BJ (cell line): Measurements from ENCODE around the gene CD4. TPM values are rescaled to one million over a fixed set of nuclear protein-coding genes. Genes with fewer than 3 reads are reported as not detected.

Experiments
- CTCF ChIA-PET: fragments of 350-600 bp; formaldehyde crosslinking; extraction: SDS; loops from one replicate; lab custom pipeline; 2021; ENCODE audit warnings: antibody characterized with exemption, inconsistent platforms; lab: Yijun Ruan, JAX
- POLR2A ChIA-PET: fragments of 300-600 bp; sonication (Branson Sonifier 250); formaldehyde crosslinking; extraction: SDS; loops from one replicate; lab custom pipeline; 2021; ENCODE audit warnings: antibody characterized with exemption; lab: Charles Lee
- DNase-seq: peaks from one replicate; pipeline ENCODE4 v3.0.0-alpha.2; 2011; ENCODE audit warnings: low read depth
- H3K27me3 ChIP-seq: 2 replicates; pipeline ENCODE4 v1.6.0; 2011; ENCODE audit warnings: low read length; ENCODE audit not compliant: control insufficient read depth, insufficient read depth
- H3K36me3 ChIP-seq: 2 replicates; pipeline ENCODE4 v1.5.1; 2011; ENCODE audit warnings: low read length; ENCODE audit not compliant: control insufficient read depth, insufficient read depth
- H3K4me3 ChIP-seq: 2 replicates; pipeline ENCODE4 v1.5.1; 2011; ENCODE audit warnings: low read depth, mild to moderate bottlenecking, control low read depth, low read length
- polyA plus RNA-seq: library from polyadenylated mRNA; depleted of rRNA; stranded (reverse); fragments of >200 nt; gene quantifications from 2 replicates; pipeline ENCODE4 v1.2.3, GENCODE V29; 2011
- TF ChIP-seq, protein P1 (sequence below): IDR thresholded peaks from 2 replicates; pipeline ENCODE4 v1.5.1; 2011; ENCODE audit warnings: low read depth, mild to moderate bottlenecking, control low read depth, inconsistent platforms, low read length, moderate library complexity; ENCODE audit not compliant: insufficient read depth

Gene CD4
- polyA plus RNA-seq, 1 experiment, result 0.42 TPM

GRCh38 chr12:6773590-6774351, 15.6 kb upstream of the CD4 start:
- CTCF ChIA-PET, result interaction anchor here (1.5 to 17.2 kb wide), 2 partner anchors 7 to 16 kb away, joined by 8 to 222 read pairs; partner anchors contain the start of genes MLF2 and PTMS
- no peak for DNase-seq
- POLR2A ChIA-PET, result interaction anchor here (0.7 kb wide), 1 partner anchor 303 kb away, joined by 3 read pairs; no protein-coding TSS in a partner anchor
- TF ChIP-seq, protein P1, sequence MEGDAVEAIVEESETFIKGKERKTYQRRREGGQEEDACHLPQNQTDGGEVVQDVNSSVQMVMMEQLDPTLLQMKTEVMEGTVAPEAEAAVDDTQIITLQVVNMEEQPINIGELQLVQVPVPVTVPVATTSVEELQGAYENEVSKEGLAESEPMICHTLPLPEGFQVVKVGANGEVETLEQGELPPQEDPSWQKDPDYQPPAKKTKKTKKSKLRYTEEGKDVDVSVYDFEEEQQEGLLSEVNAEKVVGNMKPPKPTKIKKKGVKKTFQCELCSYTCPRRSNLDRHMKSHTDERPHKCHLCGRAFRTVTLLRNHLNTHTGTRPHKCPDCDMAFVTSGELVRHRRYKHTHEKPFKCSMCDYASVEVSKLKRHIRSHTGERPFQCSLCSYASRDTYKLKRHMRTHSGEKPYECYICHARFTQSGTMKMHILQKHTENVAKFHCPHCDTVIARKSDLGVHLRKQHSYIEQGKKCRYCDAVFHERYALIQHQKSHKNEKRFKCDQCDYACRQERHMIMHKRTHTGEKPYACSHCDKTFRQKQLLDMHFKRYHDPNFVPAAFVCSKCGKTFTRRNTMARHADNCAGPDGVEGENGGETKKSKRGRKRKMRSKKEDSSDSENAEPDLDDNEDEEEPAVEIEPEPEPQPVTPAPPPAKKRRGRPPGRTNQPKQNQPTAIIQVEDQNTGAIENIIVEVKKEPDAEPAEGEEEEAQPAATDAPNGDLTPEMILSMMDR, result no peak
- no peaks in the 10 kb centered on the region for H3K27me3 ChIP-seq
- no peak overlapping the region for H3K4me3 ChIP-seq
- peaks cover 18% of the 10 kb centered on the region for H3K36me3 ChIP-seq

- Histone ChIP-seq H3K27me3 (no peaks in the 10 kb centered on the region), H3K36me3 (peaks cover 16% of the 10 kb centered on the region), H3K4me3 (no peak overlapping the region)
- CTCF ChIA-PET, result interaction anchor here (1.5 to 17.2 kb wide), 2 partner anchors 8 to 17 kb away, joined by 8 to 222 read pairs; partner anchors contain the start of genes MLF2 and PTMS
- POLR2A ChIA-PET, result interaction anchor here (0.7 kb wide), 1 partner anchor 303 kb away, joined by 3 read pairs; no protein-coding TSS in a partner anchor
- DNase-seq, result no peak
- TF ChIP-seq, protein P1, result no peak
These were observed 14.7 kb upstream of the CD4 start for GRCh38 chr12:6774499-6775062.

- Histone ChIP-seq H3K27me3 (no peaks in the 10 kb centered on the region), H3K4me3 (no peak overlapping the region), H3K36me3 (peaks cover 11% of the 10 kb centered on the region)
- DNase-seq, result no peak
- TF ChIP-seq, protein P1, result no peak
- ChIA-PET CTCF (interaction anchor here (1.5 to 17.2 kb wide), 2 partner anchors 9 to 18 kb away, joined by 8 to 222 read pairs; partner anchors contain the start of genes MLF2 and PTMS), POLR2A (no interaction called here)
These were observed 13.8 kb upstream of the CD4 start for GRCh38 chr12:6775185-6776174.

DNA sequence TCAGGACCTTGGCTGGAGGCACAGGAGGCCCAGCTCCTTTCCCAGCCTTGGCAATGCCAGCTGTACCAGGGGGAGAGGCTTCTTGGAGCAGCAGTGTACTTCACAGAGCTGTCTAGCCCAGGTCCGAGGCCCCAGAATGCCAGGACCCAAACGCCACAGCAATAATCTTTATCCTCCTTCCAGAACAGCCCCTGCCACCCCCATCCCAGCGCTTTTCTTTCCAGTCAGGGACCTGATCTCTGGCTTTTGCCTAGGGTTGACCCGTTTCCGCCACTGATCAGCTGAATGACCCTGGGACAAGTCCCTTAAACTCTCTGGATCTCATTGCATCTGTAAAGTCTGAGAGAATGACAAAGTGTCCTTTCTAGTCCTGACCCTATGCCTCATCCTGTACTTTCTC, 11.9 kb upstream of the CD4 start:
- peaks cover 4% of the 10 kb centered on the region; the same call in 1 of the 2 replicates for H3K36me3 ChIP-seq
- H3K27me3 ChIP-seq, result no peaks in the 10 kb centered on the region
- ChIA-PET CTCF (interaction anchor here (0.9 to 17.2 kb wide), 5 partner anchors 10 to 48 kb away, joined by 3 to 222 read pairs (median 5); partner anchors contain the start of genes MLF2 and PTMS), POLR2A (interaction anchor here (1.1 kb wide), 1 partner anchor 12 kb away, joined by 3 read pairs; no protein-coding TSS in a partner anchor)
- no peak overlapping the region for H3K4me3 ChIP-seq
- TF ChIP-seq, protein P1, result no peak
- DNase-seq, result no peak
